GM18526 (cell line): Measurements from ENCODE around the gene CDAN1.

ENCODE experiments used
- POLR2A ChIP-seq: IDR thresholded peaks from 3 replicates; pipeline ENCODE4 v1.6.1; 2011; ENCODE audit not compliant: insufficient read length; ENCODE audit errors: extremely low read depth

The CDAN1 gene

DNA sequence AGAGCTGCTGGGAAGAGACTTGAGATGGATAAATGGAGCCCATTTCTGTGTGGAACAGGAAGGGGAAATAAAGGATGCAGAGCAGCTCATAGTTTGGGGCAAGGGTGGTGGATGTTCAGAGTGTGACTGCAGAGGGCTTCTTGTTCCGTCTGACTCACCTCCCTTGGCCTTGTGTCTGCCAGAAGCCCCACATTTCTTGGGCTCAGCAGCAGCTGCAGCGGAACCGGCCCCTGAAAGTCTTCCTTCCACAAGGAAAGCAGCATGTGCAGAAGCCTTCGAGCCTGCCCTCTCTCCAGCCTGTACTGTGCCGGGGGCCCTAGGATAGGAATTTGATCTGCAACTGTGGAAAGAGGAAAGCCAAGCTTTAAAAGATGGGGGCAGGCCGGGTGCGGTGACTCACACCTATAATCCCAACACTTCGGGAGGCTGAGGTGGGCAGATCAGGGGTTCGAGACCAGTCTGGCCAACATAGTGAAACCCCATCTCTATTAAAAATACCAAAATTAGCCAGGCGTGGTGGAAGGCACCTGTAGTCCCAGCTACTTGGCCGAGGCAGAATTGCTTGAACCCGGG lies 11.5 kb downstream of the CDAN1 start:
- TF ChIP-seq POLR2A = no peak

DNA sequence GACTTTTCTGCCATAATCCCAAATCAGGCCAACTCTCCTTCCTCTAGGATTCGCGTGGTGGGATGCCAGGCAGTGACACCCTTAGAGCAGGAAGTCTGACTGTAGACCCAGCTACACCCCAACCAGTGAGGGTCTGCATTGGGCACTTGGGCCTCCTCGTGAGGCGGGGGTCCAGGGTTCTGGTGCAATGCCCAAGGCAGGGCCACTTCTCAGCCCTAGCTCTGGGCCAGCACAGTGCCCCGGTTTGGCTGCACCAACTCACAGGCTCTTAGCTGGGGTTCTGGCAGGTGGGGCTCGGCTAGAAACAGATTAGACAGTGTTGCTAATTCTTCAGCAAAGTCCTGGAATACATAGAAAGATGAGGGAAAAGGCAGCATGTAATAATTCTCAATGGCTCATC lies 12.7 kb downstream of the CDAN1 start:
- TF ChIP-seq POLR2A = no peak

DNA sequence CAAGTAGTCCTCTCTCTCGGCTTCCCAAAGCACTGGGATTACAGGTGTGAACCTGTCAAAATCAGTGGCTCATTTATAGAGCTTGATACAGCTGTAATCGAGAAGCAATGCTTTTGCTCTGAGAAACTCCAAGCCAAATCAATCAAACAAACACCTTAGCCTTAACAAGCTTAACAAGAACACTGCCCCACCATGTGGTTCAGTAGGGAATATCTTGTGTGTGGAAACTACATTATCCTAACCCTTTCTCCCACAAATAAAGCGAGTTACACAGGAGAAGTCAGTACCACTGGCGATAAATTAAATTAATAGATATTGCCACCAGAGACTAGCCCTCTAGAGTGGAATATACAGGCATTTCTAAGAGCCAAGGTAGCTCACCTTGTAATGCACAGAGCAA lies 13.9 kb downstream of the CDAN1 start:
- TF ChIP-seq POLR2A = no peak

DNA sequence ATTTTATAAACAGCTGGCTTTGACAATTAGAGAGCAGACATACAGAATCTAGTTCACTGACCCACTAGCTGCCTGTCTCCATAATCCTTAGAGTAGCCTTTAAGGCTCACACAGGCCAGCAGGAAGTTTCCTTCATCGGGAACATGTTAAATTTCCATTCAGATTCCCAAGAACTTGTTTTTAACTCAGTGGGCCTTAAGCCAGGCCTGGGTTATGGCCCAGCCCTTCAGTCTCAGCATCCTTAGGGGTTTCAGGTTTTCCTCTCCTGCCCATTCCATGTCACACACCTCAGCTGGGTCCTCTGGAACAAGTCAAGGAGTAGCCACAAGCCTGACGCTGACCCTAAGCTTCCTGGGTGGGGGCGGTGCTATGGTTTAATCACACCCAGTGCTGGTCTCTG lies 15.0 kb downstream of the CDAN1 start:
- TF ChIP-seq POLR2A = no peak

DNA sequence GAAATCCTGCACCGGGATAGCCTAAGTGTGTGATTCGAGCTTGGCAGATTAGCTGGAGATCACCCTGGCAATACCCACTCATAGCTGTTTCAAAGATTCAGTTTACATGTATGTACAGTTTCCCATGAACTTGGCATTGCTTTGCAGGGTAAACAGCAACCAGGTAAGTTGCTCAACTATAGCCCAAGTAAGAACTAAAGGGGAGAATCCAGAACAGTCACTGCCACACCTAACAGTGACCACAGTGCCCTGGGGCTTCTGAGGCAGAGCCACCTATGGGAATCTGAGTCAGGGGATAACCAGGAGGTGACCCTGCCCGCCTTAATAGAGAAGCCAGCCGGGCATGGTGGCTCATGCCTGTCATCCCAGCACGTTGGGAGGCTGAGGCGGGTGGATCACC lies 15.9 kb downstream of the CDAN1 start:
- no peak for TF ChIP-seq POLR2A

DNA sequence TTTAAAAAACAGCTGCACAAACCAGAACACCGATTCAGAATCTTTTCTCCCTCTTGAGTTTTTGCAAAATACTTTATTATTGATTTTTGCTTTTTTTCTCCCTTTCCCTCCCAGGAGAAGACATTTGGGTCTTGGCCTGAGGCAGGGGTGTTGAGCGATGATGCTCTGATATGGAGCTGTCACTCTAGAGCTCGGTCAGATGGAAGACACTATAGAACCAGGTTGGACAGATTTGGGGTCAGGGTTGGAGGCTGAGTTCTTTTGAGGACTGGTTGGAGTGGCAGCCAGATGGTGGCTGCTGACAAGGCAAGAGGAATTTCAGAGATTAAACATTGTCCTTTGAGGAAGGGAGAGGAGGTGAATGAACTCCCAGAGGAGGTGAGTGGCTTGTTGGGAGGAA lies 16.9 kb downstream of the CDAN1 start:
- TF ChIP-seq POLR2A = no peak

DNA sequence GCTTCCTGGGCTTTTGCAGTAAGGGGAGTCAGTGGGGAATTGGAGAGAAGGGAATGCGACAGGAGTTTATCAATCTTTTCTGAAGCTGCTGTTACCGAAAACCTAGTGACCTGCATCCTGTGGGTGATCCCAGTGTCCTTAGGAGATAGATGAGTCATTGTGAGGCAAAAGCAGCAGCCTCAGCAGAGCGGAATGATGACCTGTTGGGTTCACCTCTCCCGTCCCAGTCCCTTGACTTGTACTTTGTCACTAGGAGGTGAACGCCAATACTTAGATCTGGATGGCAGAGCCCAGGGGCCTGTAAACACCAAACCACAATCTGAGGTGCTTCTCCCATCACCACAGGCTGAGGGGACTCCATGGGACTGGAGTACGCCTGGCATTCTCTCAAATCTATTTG lies 17.9 kb downstream of the CDAN1 start:
- TF ChIP-seq POLR2A = no peak

DNA sequence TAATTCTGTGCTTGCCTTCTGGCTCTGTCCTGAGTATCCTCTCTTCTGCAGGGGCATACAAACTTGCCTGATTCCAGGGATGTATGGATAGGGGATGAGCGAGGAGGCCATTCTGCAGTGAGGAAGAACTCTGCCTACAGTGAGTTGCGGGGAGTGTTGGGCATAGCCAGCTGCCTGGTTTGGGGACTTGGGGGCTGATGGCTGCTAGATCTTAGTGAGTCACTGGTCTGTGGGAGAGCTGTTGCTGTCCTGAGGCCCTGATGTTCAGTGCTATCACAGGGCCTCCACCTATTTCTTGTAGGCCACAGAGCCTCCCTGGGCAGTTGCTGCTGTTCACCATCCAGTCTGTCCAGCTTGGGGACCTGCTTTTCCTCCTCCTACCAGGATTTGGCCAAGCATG lies 20.3 kb downstream of the CDAN1 start:
- no peak for TF ChIP-seq POLR2A

DNA sequence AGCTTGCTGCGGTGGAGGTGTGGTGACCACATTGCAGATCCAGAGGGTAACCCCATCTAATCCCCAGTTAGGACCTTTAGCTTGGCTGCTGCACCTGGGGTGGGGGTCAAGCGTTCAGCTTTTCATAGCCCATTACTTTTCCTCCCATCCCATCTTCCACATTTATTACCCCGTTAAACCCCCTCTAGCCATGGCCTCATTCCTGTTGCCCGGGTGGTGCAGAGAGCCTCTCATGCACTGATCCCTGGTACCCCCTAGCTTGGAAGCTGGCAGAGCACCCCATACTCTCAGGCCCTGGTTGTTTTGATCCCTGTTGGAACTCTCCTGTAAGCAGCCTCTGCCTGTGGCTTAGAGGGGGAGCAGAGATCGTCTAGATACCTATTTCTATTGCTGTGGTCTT lies 20.8 kb downstream of the CDAN1 start:
- no peak for TF ChIP-seq POLR2A

DNA sequence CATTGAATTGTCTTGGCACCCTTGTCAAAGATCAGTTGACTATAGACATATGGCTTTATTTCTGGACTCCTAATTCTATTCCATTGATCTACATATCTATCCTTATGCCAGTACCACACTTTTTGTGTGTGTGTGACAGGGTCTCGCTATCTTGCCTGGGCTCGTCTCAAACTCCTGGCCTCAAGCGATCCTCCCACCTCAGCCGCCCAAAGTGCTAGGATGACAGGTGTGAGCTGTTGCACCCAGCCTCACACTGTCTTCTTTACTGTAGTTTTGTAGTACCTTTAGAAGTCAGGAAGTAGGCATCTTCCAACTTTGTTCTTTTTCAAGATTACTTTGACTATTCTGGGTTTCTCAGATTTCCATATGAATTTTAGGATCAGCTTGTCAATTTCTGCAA lies 24.3 kb downstream of the CDAN1 start:
- TF ChIP-seq POLR2A = no peak

DNA sequence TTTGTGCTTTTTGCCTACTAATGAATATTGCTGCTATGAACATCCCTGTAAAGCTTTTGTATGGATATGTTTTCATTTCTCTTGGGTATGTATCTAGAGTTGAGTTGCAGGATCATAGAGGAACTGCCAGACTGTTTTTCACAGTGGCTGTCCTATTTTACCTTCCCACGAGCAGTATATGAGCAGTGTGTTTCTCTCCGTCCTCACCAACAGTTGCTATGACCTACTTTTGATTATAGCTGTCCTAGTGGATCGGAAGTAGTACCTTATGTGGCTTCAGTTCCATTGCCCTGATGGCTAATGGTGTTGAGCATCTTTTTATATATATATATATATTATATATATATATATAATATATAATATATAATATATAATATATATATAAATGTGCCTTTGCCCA lies 25.2 kb downstream of the CDAN1 start:
- TF ChIP-seq POLR2A = no peak

DNA sequence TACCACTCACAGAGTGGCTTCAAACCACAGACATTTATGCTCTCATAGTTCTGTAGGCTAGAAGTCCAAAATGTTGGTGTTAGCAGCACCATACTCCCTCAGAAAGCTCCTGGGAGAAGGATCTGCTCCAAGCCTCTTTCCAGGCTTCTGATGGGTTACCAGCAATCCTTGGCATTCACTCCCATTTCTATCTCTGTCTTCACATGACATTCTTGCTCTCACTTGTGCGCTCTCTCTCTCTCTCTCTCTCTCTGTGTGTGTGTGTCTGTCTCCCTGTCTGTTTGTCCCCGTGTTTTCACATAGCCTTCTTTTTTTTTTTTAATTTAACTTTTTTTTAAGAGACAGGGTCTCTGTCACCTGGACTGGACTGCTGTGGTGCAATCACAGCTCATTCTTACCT lies 26.3 kb downstream of the CDAN1 start:
- no peak for TF ChIP-seq POLR2A

DNA sequence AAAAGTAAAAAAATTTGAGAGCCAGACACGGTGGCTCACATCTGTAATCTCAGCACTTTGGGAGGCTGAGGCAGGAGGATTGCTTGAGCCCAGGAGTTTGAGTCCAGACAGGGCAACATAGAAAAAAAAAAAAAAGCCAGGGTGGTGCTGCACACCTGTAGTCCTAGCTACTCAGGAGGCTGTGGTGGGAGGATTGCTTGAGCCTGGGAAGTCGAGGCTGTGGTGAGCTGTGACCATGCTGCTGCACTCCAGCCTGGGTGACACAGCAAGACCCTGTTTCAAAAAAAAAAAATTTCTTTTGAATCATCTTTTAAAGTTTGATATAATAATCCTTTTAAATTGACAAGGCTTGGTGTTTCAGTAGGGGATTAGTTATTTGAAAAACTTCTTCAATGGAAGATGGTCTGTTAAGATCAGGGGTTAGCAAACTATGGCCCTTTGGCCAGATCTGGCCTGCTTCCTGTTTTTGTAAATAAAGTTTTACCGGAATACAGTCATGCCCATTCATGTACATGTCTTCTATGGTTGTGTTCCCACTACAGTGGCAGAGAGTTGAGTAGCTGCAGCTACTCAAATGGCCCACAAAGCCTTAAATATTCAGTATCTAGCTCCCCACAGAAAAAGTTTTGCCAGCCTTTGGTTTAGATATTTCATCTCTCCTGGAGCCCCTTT lies 28.9 kb downstream of the CDAN1 start:
- TF ChIP-seq POLR2A = no peak

DNA sequence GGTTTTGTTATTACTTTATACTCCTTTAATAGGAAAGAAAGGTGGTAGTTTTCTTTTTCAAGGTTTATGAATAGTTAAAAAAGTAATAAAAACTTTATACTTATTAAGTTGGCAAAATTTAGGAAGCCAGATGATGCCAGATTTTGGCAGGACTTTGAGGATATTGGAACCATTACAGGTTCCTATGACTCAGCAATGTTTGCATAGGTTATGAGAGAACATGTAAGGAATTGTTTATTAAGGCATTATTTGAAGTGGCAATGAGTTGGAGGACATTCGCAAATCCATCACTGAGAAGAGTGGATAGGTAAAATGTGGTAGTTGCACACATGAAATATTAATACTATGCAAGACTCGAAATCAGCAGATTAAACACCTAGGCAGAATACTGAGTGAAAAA lies 29.9 kb downstream of the CDAN1 start:
- TF ChIP-seq POLR2A = no peak

DNA sequence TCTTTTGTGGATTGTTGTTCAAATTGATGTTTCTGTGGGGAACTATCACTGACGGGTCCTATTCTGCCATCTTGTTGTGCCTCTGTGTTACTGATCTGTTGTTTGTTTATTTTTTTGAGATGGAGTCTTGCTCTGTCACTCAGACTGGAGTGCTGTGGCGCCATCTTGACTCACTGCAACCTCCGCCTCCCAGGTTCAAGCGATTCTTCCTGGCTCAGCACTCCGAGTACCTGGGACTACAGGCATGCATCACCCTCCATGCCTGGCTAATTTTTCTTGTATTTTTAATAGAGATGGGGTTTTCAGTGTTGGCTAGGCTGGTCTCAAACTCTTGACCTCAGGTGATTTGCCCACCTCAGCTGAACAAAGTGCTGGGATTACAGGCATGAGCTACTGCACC lies 31.6 kb downstream of the CDAN1 start:
- no peak for TF ChIP-seq POLR2A

DNA sequence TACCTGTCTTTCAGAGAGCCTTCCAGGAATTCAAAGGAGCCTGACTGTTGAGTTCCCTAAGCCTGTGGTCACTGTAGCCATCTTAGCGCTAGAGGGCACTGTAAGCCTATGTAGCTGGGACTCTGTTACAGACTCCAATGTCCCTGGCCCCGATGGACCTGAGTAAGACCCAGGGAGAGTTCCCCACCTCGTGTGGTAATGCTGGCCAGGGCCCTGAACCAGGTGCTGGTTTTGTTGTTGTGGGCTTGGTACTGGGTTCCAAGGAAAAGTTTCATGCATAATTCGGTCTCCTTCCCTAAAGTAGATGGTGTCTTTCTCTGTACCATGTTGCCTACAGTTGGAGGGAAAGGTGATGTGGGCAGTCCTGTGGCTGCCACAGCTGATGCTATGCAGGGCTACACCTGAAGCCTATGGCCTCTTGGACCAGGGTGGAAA lies 32.4 kb downstream of the CDAN1 start:
- no peak for TF ChIP-seq POLR2A

DNA sequence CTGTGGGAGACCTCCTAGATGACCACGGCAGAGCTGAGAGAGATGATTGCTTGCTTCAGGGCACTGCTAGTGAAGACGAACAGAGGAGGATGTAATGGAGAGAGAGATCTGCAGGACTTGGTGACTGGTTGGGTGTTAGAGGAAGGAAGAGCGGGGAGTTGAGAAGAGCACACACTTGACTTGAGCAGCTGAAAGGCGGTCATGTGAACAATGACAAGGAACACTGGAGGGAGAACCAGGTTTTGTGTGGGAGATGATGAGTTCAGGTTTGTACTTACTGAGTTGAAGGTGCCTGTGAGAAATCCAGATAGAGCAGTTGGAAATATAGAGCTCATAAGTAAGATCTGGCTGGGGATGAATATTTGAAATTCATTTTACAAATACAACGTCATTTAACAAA lies 40.3 kb downstream of the CDAN1 start:
- no peak for TF ChIP-seq POLR2A

DNA sequence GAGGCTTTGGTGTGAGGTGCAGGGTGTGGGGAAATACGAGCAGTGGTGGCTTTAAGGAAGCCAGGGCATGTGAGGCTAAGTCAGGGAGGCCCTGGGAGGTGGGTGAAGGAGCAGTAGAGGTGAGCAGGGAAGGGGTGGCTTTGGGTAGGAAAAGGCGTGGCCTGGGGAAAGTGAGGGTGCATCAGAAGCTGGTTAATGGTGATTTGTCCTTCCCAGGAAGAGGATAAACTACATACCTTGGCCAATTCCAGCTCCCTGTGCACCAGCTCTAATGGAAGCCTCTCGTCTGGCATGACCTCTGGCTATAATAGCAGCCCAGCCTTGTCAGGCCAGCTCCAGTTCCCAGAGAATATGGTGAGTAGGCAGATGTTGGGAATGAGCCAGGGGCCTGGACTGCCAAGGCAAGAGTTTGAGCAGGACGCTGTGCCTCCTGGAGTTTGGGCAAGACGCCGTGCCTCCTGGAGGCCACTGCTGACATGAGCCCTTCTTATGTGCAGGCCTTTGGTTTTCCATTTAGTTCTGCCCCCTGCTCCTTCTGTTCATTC lies 41.3 kb downstream of the CDAN1 start:
- no peak for TF ChIP-seq POLR2A

DNA sequence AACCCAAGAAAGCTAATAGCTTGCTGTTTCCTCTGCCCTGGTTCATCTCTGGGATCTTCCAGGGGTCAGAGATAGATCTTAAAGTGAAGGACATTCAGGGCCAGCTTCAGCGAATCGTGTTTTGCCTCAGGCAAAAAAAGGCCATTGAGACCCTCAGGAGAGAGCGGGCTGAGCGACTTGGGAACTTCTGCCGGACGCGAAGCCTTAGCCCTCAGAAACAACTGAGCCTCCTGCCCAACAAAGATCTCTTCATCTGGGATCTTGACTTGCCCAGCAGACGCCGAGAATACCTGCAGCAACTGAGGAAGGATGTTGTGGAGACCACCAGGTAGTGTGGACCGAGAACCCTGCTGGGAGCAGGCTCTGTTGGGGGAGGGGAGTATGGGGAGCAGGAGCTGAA lies 42.5 kb downstream of the CDAN1 start:
- no peak for TF ChIP-seq POLR2A
